H9 (cell line): ENCODE results near the gene TM9SF3. TPM values are rescaled to one million over a fixed set of nuclear protein-coding genes. Genes with fewer than 3 reads are reported as not detected.

Experiments
- DNase-seq: peaks from one replicate; pipeline ENCODE4 v3.0.0-alpha.2; 2017
- H2AFZ ChIP-seq: one replicate; pipeline ENCODE4 v1.6.1; 2013; ENCODE audit warnings: mild to moderate bottlenecking, low read length, control low read depth, moderate library complexity
- H2AK5ac ChIP-seq: 2 replicates; pipeline ENCODE4 v1.6.1; 2013; ENCODE audit warnings: low read length, control low read depth, mixed read lengths; ENCODE audit not compliant: insufficient read length
- H2BK120ac ChIP-seq: one replicate; pipeline ENCODE4 v1.6.1; 2013; ENCODE audit warnings: low read depth, mild to moderate bottlenecking, low read length, control low read depth, inconsistent platforms; ENCODE audit not compliant: poor library complexity, severe bottlenecking
- H2BK12ac ChIP-seq: 2 replicates; pipeline ENCODE4 v1.6.1; 2013; ENCODE audit warnings: low read length, control low read depth, mixed read lengths, low read depth; ENCODE audit not compliant: insufficient read length
- H2BK15ac ChIP-seq: 2 replicates; pipeline ENCODE4 v1.6.1; 2013; ENCODE audit warnings: low read depth, low read length, control low read depth
- H2BK20ac ChIP-seq: one replicate; pipeline ENCODE4 v1.6.1; 2013; ENCODE audit warnings: low read depth, mild to moderate bottlenecking, low read length, control low read depth, inconsistent platforms; ENCODE audit not compliant: poor library complexity, severe bottlenecking
- H2BK5ac ChIP-seq: 2 replicates; pipeline ENCODE4 v1.6.1; 2013; ENCODE audit warnings: low read length, control low read depth, mixed read lengths; ENCODE audit not compliant: insufficient read length
- H3K14ac ChIP-seq: 2 replicates; pipeline ENCODE4 v1.6.1; 2013; ENCODE audit warnings: low read length, control low read depth; ENCODE audit not compliant: insufficient read depth
- H3K18ac ChIP-seq: 2 replicates; pipeline ENCODE4 v1.6.1; 2013; ENCODE audit warnings: low read depth, mild to moderate bottlenecking, mixed read lengths, low read length, control low read depth; ENCODE audit not compliant: insufficient read length
- H3K23ac ChIP-seq: 2 replicates; pipeline ENCODE4 v1.6.1; 2013; ENCODE audit warnings: low read length, control low read depth, mixed read lengths, low read depth; ENCODE audit not compliant: insufficient read length
- H3K23me2 ChIP-seq: 2 replicates; pipeline ENCODE4 v1.6.1; 2013; ENCODE audit warnings: low read depth, mild to moderate bottlenecking, mixed read lengths, low read length, control low read depth; ENCODE audit not compliant: insufficient read length, poor library complexity, severe bottlenecking
- H3K27ac ChIP-seq: 2 replicates; pipeline ENCODE4 v1.5.1; 2013; ENCODE audit warnings: low read length, control low read depth, mixed read lengths, low read depth; ENCODE audit not compliant: insufficient read length
- H3K27me3 ChIP-seq: 2 replicates; pipeline ENCODE4 v1.6.1; 2013; ENCODE audit warnings: low read length, control low read depth, inconsistent platforms; ENCODE audit not compliant: insufficient read depth
- H3K4ac ChIP-seq: 2 replicates; pipeline ENCODE4 v1.6.1; 2013; ENCODE audit warnings: low read depth, mild to moderate bottlenecking, control low read depth, inconsistent platforms, low read length, moderate library complexity
- H3K4me1 ChIP-seq: 2 replicates; pipeline ENCODE4 v1.6.1; 2013; ENCODE audit warnings: low read length, control low read depth, inconsistent platforms; ENCODE audit not compliant: insufficient read depth
- H3K4me2 ChIP-seq: 2 replicates; pipeline ENCODE4 v1.6.1; 2013; ENCODE audit warnings: low read length, control low read depth, mixed read lengths; ENCODE audit not compliant: insufficient read length, insufficient read depth
- H3K56ac ChIP-seq: 2 replicates; pipeline ENCODE4 v1.6.1; 2013; ENCODE audit warnings: low read depth, mild to moderate bottlenecking, mixed read lengths, low read length, control low read depth; ENCODE audit not compliant: insufficient read length
- H3K79me1 ChIP-seq: 2 replicates; pipeline ENCODE4 v1.6.1; 2013; ENCODE audit warnings: low read depth, mild to moderate bottlenecking, moderate library complexity, low read length, control low read depth, inconsistent platforms; ENCODE audit not compliant: insufficient read depth, poor library complexity, severe bottlenecking
- H3K79me2 ChIP-seq: 2 replicates; pipeline ENCODE4 v1.6.1; 2013; ENCODE audit warnings: low read length, control low read depth, inconsistent platforms; ENCODE audit not compliant: insufficient read depth
- H3K9ac ChIP-seq: 2 replicates; pipeline ENCODE4 v1.6.1; 2013; ENCODE audit warnings: low read length, control low read depth, mixed read lengths; ENCODE audit not compliant: insufficient read length; ENCODE audit errors: extremely low read depth
- H3K9me3 ChIP-seq: one replicate; pipeline ENCODE4 v1.6.1; 2013; ENCODE audit warnings: low read depth, low read length, inconsistent platforms; ENCODE audit not compliant: control insufficient read depth
- H3T11ph ChIP-seq: one replicate; pipeline ENCODE4 v1.6.1; 2013; ENCODE audit warnings: mild to moderate bottlenecking, low read length, control low read depth, inconsistent platforms
- H4K20me1 ChIP-seq: one replicate; pipeline ENCODE4 v1.6.1; 2013; ENCODE audit not compliant: control insufficient read depth, insufficient read length, insufficient read depth
- H4K5ac ChIP-seq: 2 replicates; pipeline ENCODE4 v1.6.1; 2013; ENCODE audit warnings: low read depth, mild to moderate bottlenecking, mixed read lengths, low read length, control low read depth; ENCODE audit not compliant: insufficient read length
- H4K8ac ChIP-seq: replicated peaks from 2 replicates; pipeline ENCODE4 v1.6.1; 2013; ENCODE audit warnings: low read length, control low read depth, mixed read lengths, low read depth; ENCODE audit not compliant: insufficient read length
- H4K91ac ChIP-seq: 2 replicates; pipeline ENCODE4 v1.6.1; 2013; ENCODE audit warnings: low read depth, mild to moderate bottlenecking, moderate library complexity, mixed read lengths, low read length, control low read depth; ENCODE audit not compliant: insufficient read length
- H3K27ac Mint-ChIP-seq, 3 experiments: 2 replicates in 2 of 3; 3 replicates in 1 of 3; pipeline ENCODE4 v1.8.0; 2020 to 2021; ENCODE audit warnings: mixed read lengths in 3 of 3, mild to moderate bottlenecking in 1 of 3, moderate library complexity in 1 of 3
- H3K27me3 Mint-ChIP-seq: 2 replicates; pipeline ENCODE4 v1.8.0; 2021; ENCODE audit warnings: low read depth, mild to moderate bottlenecking, moderate library complexity, mixed read lengths
- H3K36me3 Mint-ChIP-seq, 3 experiments: 2 replicates in 2 of 3; 3 replicates in 1 of 3; pipeline ENCODE4 v1.8.0; 2020 to 2021; ENCODE audit warnings: low read depth in 3 of 3, mixed read lengths in 3 of 3; ENCODE audit not compliant: insufficient read depth in 1 of 3
- H3K4me1 Mint-ChIP-seq, 2 experiments: 2 replicates each; pipeline ENCODE4 v1.8.0; 2020; ENCODE audit warnings: mixed read lengths in 2 of 2
- H3K4me3 Mint-ChIP-seq, 2 experiments: 2 replicates in 1 of 2; 3 replicates in 1 of 2; pipeline ENCODE4 v1.8.0; 2020 to 2021; ENCODE audit warnings: mild to moderate bottlenecking in 2 of 2, mixed read lengths in 2 of 2, moderate library complexity in 1 of 2
- H3K9me3 Mint-ChIP-seq, 2 experiments: 2 replicates in 1 of 2; 3 replicates in 1 of 2; pipeline ENCODE4 v1.8.0; 2020; ENCODE audit warnings: mild to moderate bottlenecking in 2 of 2, mixed read lengths in 2 of 2, moderate library complexity in 1 of 2
- CTCF ChIP-seq: fragments of 200-600 bp; sonication (generic); conservative IDR thresholded peaks from 3 replicates; pipeline ENCODE4 v1.8.0; 2021; ENCODE audit warnings: antibody characterized with exemption, mild to moderate bottlenecking
- WGBS: extraction: QIAGEN DNeasy Blood & Tissue Kit; methylation state at CpG from one replicate; pipeline ENCODE4 v1.1.7; 2013; ENCODE audit warnings: missing lambda C conversion rate, low lambda C conversion rate, mixed read lengths; ENCODE audit not compliant: insufficient read length; ENCODE audit errors: extremely low coverage; 5-methylcytosine and 5-hydroxymethylcytosine counted together
- total RNA-seq: library from RNA; stranded (reverse); gene quantifications from 2 replicates; pipeline ENCODE4 v1.2.1, GENCODE V29; 2021

TM9SF3 gene
- total RNA-seq, 1 experiment from 2014 or later: 120 TPM

GRCh38 chr10:96511044-96511945 is 75.5 kb downstream of the TM9SF3 start:
- WGBS: no CpG with 5 or more reads among the region's 7 CpGs
- H3K4me3 Mint-ChIP-seq: peak overlapping the region in 1 of 2 experiments; percentile 84; a peak in 2 of 5 replicates
- H3K27me3 ChIP-seq: peaks cover 13% of the 10 kb centered on the region; the same call in 1 of the 2 replicates
- H3K9me3 ChIP-seq: no peaks in the 10 kb centered on the region
- TF ChIP-seq CTCF: peak; percentile 82
- H4K5ac ChIP-seq: no peak overlapping the region
- no peak overlapping the region for H2BK12ac ChIP-seq
- no peaks in the 10 kb centered on the region for H3K79me1 ChIP-seq
- H3K27ac Mint-ChIP-seq: no peak overlapping the region; a peak in 1 of 7 replicates
- H3K4me1 ChIP-seq: peaks cover 9% of the 10 kb centered on the region; the same call in 1 of the 2 replicates
- H2AK5ac ChIP-seq: no peak overlapping the region
- no peaks in the 10 kb centered on the region for H3K79me2 ChIP-seq
- H2AFZ ChIP-seq: no peak overlapping the region
- H3K27ac ChIP-seq: no peak overlapping the region
- DNase-seq: peak; percentile 86
- no peaks in the 10 kb centered on the region for H4K20me1 ChIP-seq
- H4K8ac ChIP-seq: no peak overlapping the region
- H3K56ac ChIP-seq: no peak overlapping the region
- no peak overlapping the region for H2BK120ac ChIP-seq
- no peak overlapping the region for H2BK15ac ChIP-seq
- H3K9ac ChIP-seq: no peak overlapping the region
- no peak overlapping the region for H2BK5ac ChIP-seq
- no peak overlapping the region for H3K14ac ChIP-seq
- no peaks in the 10 kb centered on the region; a peak in 1 of 5 replicates for H3K9me3 Mint-ChIP-seq
- no peak overlapping the region for H3K23ac ChIP-seq
- H3K36me3 Mint-ChIP-seq: no peaks in the 10 kb centered on the region; a peak in 1 of 7 replicates
- no peak overlapping the region for H3K4me2 ChIP-seq
- H3K23me2 ChIP-seq: peaks cover 20% of the 10 kb centered on the region
- peaks cover 53 to 55% of the 10 kb centered on the region in 2 experiments for H3K4me1 Mint-ChIP-seq
- no peak overlapping the region for H2BK20ac ChIP-seq
- H3K27me3 Mint-ChIP-seq: peaks cover 70% of the 10 kb centered on the region
- H3K4ac ChIP-seq: no peak overlapping the region
- no peak overlapping the region for H3T11ph ChIP-seq
- H4K91ac ChIP-seq: no peak overlapping the region
- H3K18ac ChIP-seq: no peak overlapping the region
